Panc1 (cell line): ENCODE results near the gene ATP1B4. TPM values are rescaled to one million over a fixed set of nuclear protein-coding genes. Genes with fewer than 3 reads are reported as not detected.

Experiments used
- ATAC-seq: fragments of 200-7000 bp; cut with Tn5 transposase; 2 replicates; pipeline ENCODE4 v1.9.1; 2020; ENCODE audit warnings: mild to moderate bottlenecking, moderate library complexity
- BruUV-seq: library from RNA; stranded (reverse); fragments of 400-500 nt; replicated peaks from 2 replicates; lab custom pipeline; 2021; lab: Mats Ljungman, UMichigan
- CTCF ChIA-PET: fragments of 300-600 bp; sonication (Branson Sonifier 250); formaldehyde crosslinking; loops from one replicate; lab custom pipeline; 2022; ENCODE audit warnings: antibody characterized with exemption; lab: Charles Lee
- POLR2A ChIA-PET: fragments of 300-600 bp; sonication (Branson Sonifier 250); formaldehyde crosslinking; loops from one replicate; lab custom pipeline; 2022; ENCODE audit warnings: antibody characterized with exemption; lab: Charles Lee
- DNase-seq: peaks from one replicate; pipeline ENCODE4 v3.0.0-alpha.2; 2010; ENCODE audit warnings: low read depth, low spot score
- H3K27ac ChIP-seq: 2 replicates; pipeline ENCODE4 v1.5.1; 2011; ENCODE audit warnings: mild to moderate bottlenecking, low read length, inconsistent platforms
- H3K27me3 ChIP-seq: fragments of 200-500 bp; sonication (Bioruptor generic); 2 replicates; pipeline ENCODE4 v1.6.0; 2014; ENCODE audit warnings: low read length, inconsistent platforms; ENCODE audit not compliant: control insufficient read depth, insufficient read depth
- H3K36me3 ChIP-seq: fragments of 200-500 bp; sonication (Bioruptor generic); 2 replicates; pipeline ENCODE4 v1.5.1; 2014; ENCODE audit warnings: inconsistent platforms, mild to moderate bottlenecking, low read length, moderate library complexity; ENCODE audit not compliant: control insufficient read depth, insufficient read depth
- H3K4me1 ChIP-seq: 2 replicates; pipeline ENCODE4 v1.5.1; 2011; ENCODE audit warnings: inconsistent platforms, mild to moderate bottlenecking, low read length, moderate library complexity; ENCODE audit not compliant: control insufficient read depth, insufficient read depth
- H3K4me3 ChIP-seq, 2 experiments: 2 replicates each; pipeline ENCODE4 v1.5.1; 2011 to 2012; ENCODE audit warnings: low read depth in 2 of 2, low read length in 2 of 2, mild to moderate bottlenecking in 2 of 2, inconsistent platforms in 1 of 2, moderate library complexity in 1 of 2
- H3K9me3 ChIP-seq: fragments of 200-500 bp; sonication (Bioruptor generic); 2 replicates; pipeline ENCODE4 v1.5.1; 2014; ENCODE audit warnings: low read depth, mild to moderate bottlenecking, inconsistent platforms, low read length, moderate library complexity; ENCODE audit not compliant: control insufficient read depth, insufficient read depth
- POLR2AphosphoS5 ChIP-seq: IDR thresholded peaks from 2 replicates; pipeline ENCODE4 v1.6.1; 2012; ENCODE audit warnings: mild to moderate bottlenecking, low read depth, low read length, moderate library complexity
- SIN3A ChIP-seq: IDR thresholded peaks from 2 replicates; pipeline ENCODE4 v1.6.1; 2012; ENCODE audit warnings: low read depth, mild to moderate bottlenecking, low read length, moderate library complexity, borderline replicate concordance; ENCODE audit not compliant: insufficient read depth
- TCF7L2 ChIP-seq: IDR thresholded peaks from 2 replicates; pipeline ENCODE4 v1.6.1; 2011; ENCODE audit warnings: mild to moderate bottlenecking, low read depth, low read length, inconsistent platforms
- in situ Hi-C: cut with HindIII; loops from 2 replicates; pipeline ENCODE4 v1.10.0; 2016; ENCODE audit warnings: low sequenced_read_pairs, low pct_unique_long_range_greater_than_20kb
- intact Hi-C: fragments of 100-400 bp; cut with micrococcal nuclease; formaldehyde crosslinking; loops from one replicate; pipeline ENCODE4 v1.10.0; 2022; ENCODE audit not compliant: unreplicated experiment
- total RNA-seq: library from RNA; stranded (reverse); gene quantifications from one replicate; pipeline ENCODE4 v1.2.1, GENCODE V29; 2021; ENCODE audit not compliant: unreplicated experiment
- TF ChIP-seq, protein P1 (sequence below): fragments of 450-650 bp; IDR thresholded peaks from 2 replicates; pipeline ENCODE4 v1.5.1; 2017; ENCODE audit warnings: mild to moderate bottlenecking
- TF ChIP-seq, protein P2 (sequence below), 2 experiments: IDR thresholded peaks; 2 replicates each; pipeline ENCODE4 v1.6.1; 2011 to 2012; ENCODE audit warnings: low read depth in 2 of 2, control low read depth in 1 of 2, low read length in 1 of 2, mild to moderate bottlenecking in 1 of 2, moderate library complexity in 1 of 2; ENCODE audit not compliant: insufficient read depth in 1 of 2

Gene ATP1B4
- total RNA-seq, 1 experiment from 2014 or later: not detected

DNA sequence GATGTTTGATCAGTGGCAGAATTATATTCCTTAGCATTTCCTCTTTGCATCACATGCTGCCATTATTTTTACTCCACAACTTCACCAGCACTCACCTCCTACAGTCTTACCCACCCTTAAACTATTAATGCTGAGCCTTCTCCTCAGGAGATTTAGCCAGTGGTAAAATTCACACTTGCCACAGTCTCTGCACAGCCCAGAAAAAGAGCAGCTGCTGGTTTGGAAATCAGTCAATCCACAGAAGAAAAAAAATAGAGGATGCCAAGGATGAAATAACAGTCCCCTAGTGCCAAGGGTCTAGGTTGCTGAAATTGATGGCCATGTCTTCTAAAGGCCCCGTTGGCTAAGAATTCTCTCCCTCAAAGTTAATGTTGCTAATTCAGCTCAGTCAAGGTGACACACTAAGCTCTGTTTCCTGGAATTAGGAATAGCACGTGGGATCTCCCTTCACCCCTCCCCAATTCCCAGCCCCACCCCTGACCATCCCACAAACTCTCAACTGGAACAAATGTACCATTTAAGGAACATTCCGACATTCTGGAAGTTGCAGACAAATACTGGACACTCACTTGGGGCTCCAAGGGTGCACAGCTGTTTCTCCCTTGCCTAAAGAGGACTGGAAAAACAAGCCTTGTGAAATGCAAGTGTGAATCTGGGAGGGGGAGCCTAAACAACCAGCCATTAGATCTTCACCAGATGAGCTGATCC, 5.7 kb downstream of the ATP1B4 start:
- ChIA-PET CTCF (no interaction called here), POLR2A (no interaction called here)
- Histone ChIP-seq H3K27me3 (peaks cover 10% of the 10 kb centered on the region), H3K36me3 (no peaks in the 10 kb centered on the region), H3K4me1 (no peaks in the 10 kb centered on the region), H3K27ac (no peak overlapping the region), H3K9me3 (no peaks in the 10 kb centered on the region), H3K4me3 (no peak overlapping the region)
- TF ChIP-seq, protein P1, sequence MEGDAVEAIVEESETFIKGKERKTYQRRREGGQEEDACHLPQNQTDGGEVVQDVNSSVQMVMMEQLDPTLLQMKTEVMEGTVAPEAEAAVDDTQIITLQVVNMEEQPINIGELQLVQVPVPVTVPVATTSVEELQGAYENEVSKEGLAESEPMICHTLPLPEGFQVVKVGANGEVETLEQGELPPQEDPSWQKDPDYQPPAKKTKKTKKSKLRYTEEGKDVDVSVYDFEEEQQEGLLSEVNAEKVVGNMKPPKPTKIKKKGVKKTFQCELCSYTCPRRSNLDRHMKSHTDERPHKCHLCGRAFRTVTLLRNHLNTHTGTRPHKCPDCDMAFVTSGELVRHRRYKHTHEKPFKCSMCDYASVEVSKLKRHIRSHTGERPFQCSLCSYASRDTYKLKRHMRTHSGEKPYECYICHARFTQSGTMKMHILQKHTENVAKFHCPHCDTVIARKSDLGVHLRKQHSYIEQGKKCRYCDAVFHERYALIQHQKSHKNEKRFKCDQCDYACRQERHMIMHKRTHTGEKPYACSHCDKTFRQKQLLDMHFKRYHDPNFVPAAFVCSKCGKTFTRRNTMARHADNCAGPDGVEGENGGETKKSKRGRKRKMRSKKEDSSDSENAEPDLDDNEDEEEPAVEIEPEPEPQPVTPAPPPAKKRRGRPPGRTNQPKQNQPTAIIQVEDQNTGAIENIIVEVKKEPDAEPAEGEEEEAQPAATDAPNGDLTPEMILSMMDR: no peak
- TF ChIP-seq SIN3A: no peak
- no peak for TF ChIP-seq POLR2AphosphoS5
- TF ChIP-seq, protein P2, sequence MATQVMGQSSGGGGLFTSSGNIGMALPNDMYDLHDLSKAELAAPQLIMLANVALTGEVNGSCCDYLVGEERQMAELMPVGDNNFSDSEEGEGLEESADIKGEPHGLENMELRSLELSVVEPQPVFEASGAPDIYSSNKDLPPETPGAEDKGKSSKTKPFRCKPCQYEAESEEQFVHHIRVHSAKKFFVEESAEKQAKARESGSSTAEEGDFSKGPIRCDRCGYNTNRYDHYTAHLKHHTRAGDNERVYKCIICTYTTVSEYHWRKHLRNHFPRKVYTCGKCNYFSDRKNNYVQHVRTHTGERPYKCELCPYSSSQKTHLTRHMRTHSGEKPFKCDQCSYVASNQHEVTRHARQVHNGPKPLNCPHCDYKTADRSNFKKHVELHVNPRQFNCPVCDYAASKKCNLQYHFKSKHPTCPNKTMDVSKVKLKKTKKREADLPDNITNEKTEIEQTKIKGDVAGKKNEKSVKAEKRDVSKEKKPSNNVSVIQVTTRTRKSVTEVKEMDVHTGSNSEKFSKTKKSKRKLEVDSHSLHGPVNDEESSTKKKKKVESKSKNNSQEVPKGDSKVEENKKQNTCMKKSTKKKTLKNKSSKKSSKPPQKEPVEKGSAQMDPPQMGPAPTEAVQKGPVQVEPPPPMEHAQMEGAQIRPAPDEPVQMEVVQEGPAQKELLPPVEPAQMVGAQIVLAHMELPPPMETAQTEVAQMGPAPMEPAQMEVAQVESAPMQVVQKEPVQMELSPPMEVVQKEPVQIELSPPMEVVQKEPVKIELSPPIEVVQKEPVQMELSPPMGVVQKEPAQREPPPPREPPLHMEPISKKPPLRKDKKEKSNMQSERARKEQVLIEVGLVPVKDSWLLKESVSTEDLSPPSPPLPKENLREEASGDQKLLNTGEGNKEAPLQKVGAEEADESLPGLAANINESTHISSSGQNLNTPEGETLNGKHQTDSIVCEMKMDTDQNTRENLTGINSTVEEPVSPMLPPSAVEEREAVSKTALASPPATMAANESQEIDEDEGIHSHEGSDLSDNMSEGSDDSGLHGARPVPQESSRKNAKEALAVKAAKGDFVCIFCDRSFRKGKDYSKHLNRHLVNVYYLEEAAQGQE (IDR thresholded peaks at IDR 0.05; ENCODE audit: insufficient read depth in 1 of 2, low read depth in 2 of 2, low read length in 1 of 2): no peak
- no peak for TF ChIP-seq TCF7L2
- intact Hi-C loops (no loop called here), in situ Hi-C loops (no loop called here)
- no TSS peak for BruUV-seq
- no peak for DNase-seq
- no peak for ATAC-seq

DNA sequence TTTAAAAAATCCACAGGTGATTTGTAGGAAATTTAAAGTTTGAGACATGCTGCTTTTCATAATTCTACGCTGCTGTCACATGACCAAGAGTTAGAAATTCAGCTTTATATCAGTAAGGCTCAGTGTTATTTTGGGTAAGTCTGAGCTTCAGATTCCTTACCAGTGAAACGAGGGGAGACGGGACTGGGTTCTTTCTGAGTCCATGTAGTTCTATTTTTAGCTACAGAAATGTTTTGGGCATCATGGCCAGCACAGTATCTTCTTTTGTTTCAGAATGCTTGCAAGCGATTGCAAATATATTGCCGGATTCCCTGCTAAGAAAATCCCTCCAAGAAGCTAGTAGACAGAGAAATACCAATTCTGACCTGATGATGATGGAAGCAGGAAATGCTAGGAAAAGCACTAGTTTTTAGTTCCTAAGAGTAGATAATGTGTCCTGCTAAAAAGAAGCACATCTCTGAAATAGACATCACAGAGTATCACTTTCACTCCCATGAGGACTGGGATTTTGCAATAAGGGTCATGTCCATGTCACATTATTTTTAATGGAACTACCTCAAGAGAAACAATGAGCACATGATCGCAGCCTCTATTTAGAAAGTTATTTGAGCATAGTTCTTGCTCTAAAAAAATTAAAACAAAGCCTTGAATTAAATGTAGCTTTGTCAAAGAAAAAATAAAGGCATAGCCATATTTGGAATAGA, 10.9 kb downstream of the ATP1B4 start:
- BruUV-seq: no TSS peak
- no peaks in the 10 kb centered on the region for H3K36me3 ChIP-seq
- no peak for ATAC-seq
- ChIA-PET POLR2A (no interaction called here), CTCF (no interaction called here)
- H3K4me1 ChIP-seq: no peaks in the 10 kb centered on the region
- no peaks in the 10 kb centered on the region for H3K9me3 ChIP-seq
- H3K27me3 ChIP-seq: peaks cover 10% of the 10 kb centered on the region
- no peak for DNase-seq
- in situ Hi-C loops (no loop called here), intact Hi-C loops (no loop called here)
- TF ChIP-seq, protein P1: no peak
- TF ChIP-seq, protein P2 (IDR thresholded peaks at IDR 0.05; ENCODE audit: insufficient read depth in 1 of 2, low read depth in 2 of 2, low read length in 1 of 2): no peak
- TF ChIP-seq POLR2AphosphoS5 (no peak), SIN3A (no peak), TCF7L2 (no peak)
- H3K4me3 ChIP-seq: no peak overlapping the region
- H3K27ac ChIP-seq: no peak overlapping the region
